HepG2 (cell line): Measurements from ENCODE around the gene C11orf24. TPM values are rescaled to one million over a fixed set of nuclear protein-coding genes. Genes with fewer than 3 reads are reported as not detected.
A peak's percentile ranks its signal among the peaks of the same experiment; 100 is the strongest.

Experiments
- ARNT2 ChIP-seq: sonication (generic); formaldehyde crosslinking; IDR thresholded peaks from 2 replicates; pipeline ENCODE4 v1.8.0; 2022; ENCODE audit warnings: mild to moderate bottlenecking, low read depth, missing genetic modification reagents, moderate library complexity
- ASH2L ChIP-seq: fragments of 300-600, 200-600 bp; sonication (generic); IDR thresholded peaks from 2 replicates; pipeline ENCODE4 v1.7.0; 2017; ENCODE audit warnings: low read depth, mild to moderate bottlenecking, moderate library complexity, mixed read lengths, low read length; ENCODE audit not compliant: insufficient read length
- CBX2 ChIP-seq, 2 experiments: fragments of 200-600 bp in 1 of 2; sonication (generic); formaldehyde crosslinking in 1 of 2; IDR thresholded peaks; 2 replicates each; pipeline versions ENCODE4 v1.7.0 to v1.8.1; 2018 to 2022; ENCODE audit warnings: low read depth in 2 of 2, low read length in 1 of 2, mild to moderate bottlenecking in 1 of 2, missing genetic modification reagents in 1 of 2
- ERF ChIP-seq: IDR thresholded peaks from 2 replicates; pipeline ENCODE4 v1.6.1; 2018; ENCODE audit warnings: missing biosample characterization, missing genetic modification reagents
- EZH2 ChIP-seq: conservative IDR thresholded peaks from 2 replicates; pipeline ENCODE4 v1.6.1; 2012; ENCODE audit warnings: mild to moderate bottlenecking, low read depth, low read length, moderate library complexity
- FOXC1 ChIP-seq: sonication (generic); formaldehyde crosslinking; IDR thresholded peaks from 2 replicates; pipeline ENCODE4 v1.8.0; 2022; ENCODE audit warnings: mild to moderate bottlenecking, missing genetic modification reagents, borderline replicate concordance
- MEF2D ChIP-seq: sonication (generic); formaldehyde crosslinking; IDR thresholded peaks from 2 replicates; pipeline ENCODE4 v1.5.1; 2020; ENCODE audit warnings: mild to moderate bottlenecking, missing genetic modification reagents
- NCOA5 ChIP-seq: sonication (generic); formaldehyde crosslinking; IDR thresholded peaks from 2 replicates; pipeline ENCODE4 v1.4.0; 2020; ENCODE audit warnings: missing genetic modification reagents
- NFE2L2 ChIP-seq: fragments of 150-350 bp; IDR thresholded peaks from 2 replicates; pipeline ENCODE4 v1.6.1; 2014; ENCODE audit warnings: low read length
- POLR2G ChIP-seq: fragments of 200-400 bp; formaldehyde crosslinking; IDR thresholded peaks from 2 replicates; pipeline ENCODE4 v1.6.1; 2018; ENCODE audit warnings: mild to moderate bottlenecking, low read depth, low read length, moderate library complexity
- RBM22 ChIP-seq: fragments of 200-400 bp; formaldehyde crosslinking; optimal IDR thresholded peaks from 2 replicates; pipeline ENCODE3; 2017; ENCODE audit warnings: mild to moderate bottlenecking, low read length, moderate library complexity
- RCOR2 ChIP-seq: IDR thresholded peaks from 2 replicates; pipeline ENCODE4 v1.6.1; 2016; ENCODE audit warnings: missing biosample characterization, missing genetic modification reagents
- SNAPC4 ChIP-seq: sonication (generic); formaldehyde crosslinking; IDR thresholded peaks from 2 replicates; pipeline ENCODE4 v1.4.0; 2020; ENCODE audit warnings: mild to moderate bottlenecking, missing genetic modification reagents
- SPEN ChIP-seq: sonication (generic); formaldehyde crosslinking; IDR thresholded peaks from 2 replicates; pipeline ENCODE4 v1.5.1; 2020; ENCODE audit warnings: low read depth, mild to moderate bottlenecking, missing genetic modification reagents
- TAF1 ChIP-seq: sonication (generic); formaldehyde crosslinking; IDR thresholded peaks from 2 replicates; pipeline ENCODE4 v1.4.0; 2020; ENCODE audit warnings: missing genetic modification reagents
- ZBTB33 ChIP-seq: sonication (generic); formaldehyde crosslinking; IDR thresholded peaks from 2 replicates; pipeline ENCODE4 v1.4.0; 2020; ENCODE audit warnings: missing genetic modification reagents
- ZKSCAN8 ChIP-seq: IDR thresholded peaks from 2 replicates; pipeline ENCODE4 v1.6.1; 2016; ENCODE audit warnings: borderline replicate concordance, missing genetic modification reagents, missing compliant biosample characterization
- ZMYM3 ChIP-seq: sonication (generic); formaldehyde crosslinking; IDR thresholded peaks from 2 replicates; pipeline ENCODE4 v1.5.1; 2020; ENCODE audit warnings: mild to moderate bottlenecking, missing genetic modification reagents
- ZNF121 ChIP-seq: sonication (generic); formaldehyde crosslinking; IDR thresholded peaks from 2 replicates; pipeline ENCODE4 v1.5.0; 2020; ENCODE audit warnings: mild to moderate bottlenecking, missing genetic modification reagents
- ZNF343 ChIP-seq: sonication (generic); formaldehyde crosslinking; IDR thresholded peaks from 2 replicates; pipeline ENCODE4 v1.4.0; 2020; ENCODE audit warnings: mild to moderate bottlenecking, missing genetic modification reagents
- ZNF547 ChIP-seq: sonication (generic); formaldehyde crosslinking; IDR thresholded peaks from 2 replicates; pipeline ENCODE4 v1.5.1; 2020; ENCODE audit warnings: mild to moderate bottlenecking, missing genetic modification reagents
- ZNF660 ChIP-seq: sonication (generic); formaldehyde crosslinking; IDR thresholded peaks from 2 replicates; pipeline ENCODE4 v1.5.1; 2020; ENCODE audit warnings: mild to moderate bottlenecking, low read depth, missing genetic modification reagents, borderline replicate concordance
- ZNF703 ChIP-seq: sonication (generic); formaldehyde crosslinking; IDR thresholded peaks from 2 replicates; pipeline ENCODE4 v1.5.1; 2020; ENCODE audit warnings: missing genetic modification reagents, mild to moderate bottlenecking, moderate library complexity, borderline replicate concordance
- ZNF720 ChIP-seq: sonication (generic); formaldehyde crosslinking; IDR thresholded peaks from 2 replicates; pipeline ENCODE4 v1.4.0; 2020; ENCODE audit warnings: missing genetic modification reagents
- polyA plus RNA-seq, 8 experiments: library from polyadenylated mRNA; depleted of rRNA in 3 of 8; stranded (reverse) in 7 of 8; unstranded in 1 of 8; fragments of >200 nt; fragmentation: Illumina TruSeq in 4 of 8; extraction: Trizol in 4 of 8; gene quantifications; 2 replicates each; pipeline versions ENCODE4 v1.2.1 to v1.2.3, GENCODE V29; 2011 to 2016; ENCODE audit warnings: low read depth in 4 of 8, missing spikeins in 1 of 8, mixed read lengths in 1 of 8; ENCODE audit not compliant: insufficient read depth in 1 of 8
- total RNA-seq, 5 experiments: library from RNA; depleted of rRNA; stranded (reverse); fragments of >200 nt; fragmentation: Illumina TruSeq; extraction: Trizol; gene quantifications; 2 replicates each; pipeline ENCODE4 v1.2.3, GENCODE V29; 2016; ENCODE audit warnings: low read depth in 1 of 5

C11orf24 gene
- total and polyA plus RNA-seq, 2 of the 13 experiments (the other 11 are each of a cell fraction or from before 2014, with no cell fraction given), result 52.9 to 55.5 TPM

GRCh38 chr11:68297812-68298658 lies 26.3 kb upstream of the C11orf24 start (continued):
- TF ChIP-seq SNAPC4 (CRISPR knock-in tag) (no peak), ZNF121 (CRISPR knock-in tag) (peak; percentile 10; the same call in 1 of the 2 replicates), CBX2 (IDR thresholded peaks at IDR 0.05; ENCODE audit: low read depth, low read length) (no peak), CBX2 (CRISPR knock-in tag; IDR thresholded peaks at IDR 0.05; ENCODE audit: low read depth) (no peak), ZBTB33 (CRISPR knock-in tag) (peak; percentile 75), MEF2D (CRISPR knock-in tag) (peak; percentile 93), ASH2L (peak; percentile 98), POLR2G (peak; percentile 76), ZNF343 (CRISPR knock-in tag) (peak; percentile 87), NCOA5 (peak; percentile 11; the same call in 1 of the 2 replicates), FOXC1 (CRISPR knock-in tag) (no peak; the same call in 1 of the 2 replicates), RCOR2 (CRISPR knock-in tag) (peak; percentile 97), ERF (CRISPR knock-in tag) (peak; percentile 96), ZKSCAN8 (CRISPR knock-in tag) (peak; percentile 87), ZNF547 (CRISPR knock-in tag) (no peak; the same call in 1 of the 2 replicates), ZNF703 (CRISPR knock-in tag) (peak; percentile 91), SPEN (CRISPR knock-in tag) (peak; percentile 93), RBM22 (peak; percentile 15), EZH2 (no peak), ZMYM3 (CRISPR knock-in tag) (peak; percentile 89), ZNF660 (CRISPR knock-in tag) (no peak), NFE2L2 (no peak), TAF1 (CRISPR knock-in tag) (no peak; the same call in 1 of the 2 replicates), ARNT2 (CRISPR knock-in tag) (no peak; the same call in 1 of the 2 replicates), ZNF720 (no peak)
